HepG2 (cell line): ENCODE data around the gene TMEM223. TPM values are rescaled to one million over a fixed set of nuclear protein-coding genes. Genes with fewer than 3 reads are reported as not detected.

Experiments
- ATAD3A ChIP-seq: sonication (generic); formaldehyde crosslinking; IDR thresholded peaks from 2 replicates; pipeline ENCODE4 v1.4.0; 2020; ENCODE audit warnings: missing genetic modification reagents
- EEA1 ChIP-seq: sonication (generic); formaldehyde crosslinking; IDR thresholded peaks from 2 replicates; pipeline ENCODE4 v1.5.1; 2020; ENCODE audit warnings: mild to moderate bottlenecking, missing genetic modification reagents, borderline replicate concordance
- ETV5 ChIP-seq: IDR thresholded peaks from 2 replicates; pipeline ENCODE4 v1.6.1; 2018; ENCODE audit warnings: missing biosample characterization, missing genetic modification reagents, inconsistent platforms, borderline replicate concordance
- HNRNPLL ChIP-seq: fragments of 200-400 bp; formaldehyde crosslinking; IDR thresholded peaks from 2 replicates; pipeline ENCODE4 v1.6.1; 2017; ENCODE audit warnings: mild to moderate bottlenecking, low read depth, low read length; ENCODE audit not compliant: poor library complexity, severe bottlenecking
- NFIB ChIP-seq: sonication (generic); formaldehyde crosslinking; IDR thresholded peaks from 2 replicates; pipeline ENCODE4 v1.9.0; 2021; ENCODE audit warnings: missing genetic modification reagents, mild to moderate bottlenecking, borderline replicate concordance
- NKX3-1 ChIP-seq: sonication (generic); formaldehyde crosslinking; IDR thresholded peaks from 2 replicates; pipeline ENCODE4 v1.5.0; 2020; ENCODE audit warnings: missing genetic modification reagents
- PBX3 ChIP-seq: sonication (generic); formaldehyde crosslinking; IDR thresholded peaks from 2 replicates; pipeline ENCODE4 v1.8.1; 2023; ENCODE audit warnings: missing genetic modification reagents, inconsistent platforms, borderline replicate concordance
- RXRA ChIP-seq: sonication (generic); formaldehyde crosslinking; IDR thresholded peaks from 2 replicates; pipeline ENCODE4 v1.5.1; 2020; ENCODE audit warnings: missing genetic modification reagents
- SMAD9 ChIP-seq: sonication (generic); formaldehyde crosslinking; IDR thresholded peaks from 2 replicates; pipeline ENCODE4 v1.5.1; 2020; ENCODE audit warnings: mild to moderate bottlenecking, missing genetic modification reagents
- TEF ChIP-seq: sonication (generic); formaldehyde crosslinking; IDR thresholded peaks from 2 replicates; pipeline ENCODE4 v1.5.0; 2020; ENCODE audit warnings: missing genetic modification reagents
- TFDP2 ChIP-seq: sonication (generic); formaldehyde crosslinking; IDR thresholded peaks from 2 replicates; pipeline ENCODE4 v1.4.0; 2020; ENCODE audit warnings: missing genetic modification reagents
- TIGD3 ChIP-seq: sonication (generic); formaldehyde crosslinking; IDR thresholded peaks from 2 replicates; pipeline ENCODE4 v1.5.1; 2020; ENCODE audit warnings: mild to moderate bottlenecking, missing genetic modification reagents, borderline replicate concordance
- ZBTB44 ChIP-seq: sonication (generic); formaldehyde crosslinking; IDR thresholded peaks from 2 replicates; pipeline ENCODE4 v1.4.0; 2020; ENCODE audit warnings: missing genetic modification reagents
- ZNF20 ChIP-seq: sonication (generic); formaldehyde crosslinking; IDR thresholded peaks from 2 replicates; pipeline ENCODE4 v1.4.0; 2020; ENCODE audit warnings: mild to moderate bottlenecking, moderate library complexity, missing genetic modification reagents
- ZNF251 ChIP-seq: sonication (generic); formaldehyde crosslinking; IDR thresholded peaks from 2 replicates; pipeline ENCODE4 v1.9.0; 2021; ENCODE audit warnings: mild to moderate bottlenecking, missing genetic modification reagents
- ZNF282 ChIP-seq: fragments of 450-650 bp; IDR thresholded peaks from 2 replicates; pipeline ENCODE4 v1.6.1; 2018; ENCODE audit not compliant: partially characterized antibody
- ZNF503 ChIP-seq: sonication (generic); formaldehyde crosslinking; IDR thresholded peaks from 2 replicates; pipeline ENCODE4 v1.4.0; 2020; ENCODE audit warnings: missing genetic modification reagents
- ZNF720 ChIP-seq: sonication (generic); formaldehyde crosslinking; IDR thresholded peaks from 2 replicates; pipeline ENCODE4 v1.4.0; 2020; ENCODE audit warnings: missing genetic modification reagents
- ZNF891 ChIP-seq: sonication (generic); formaldehyde crosslinking; IDR thresholded peaks from 2 replicates; pipeline ENCODE4 v1.5.0; 2020; ENCODE audit warnings: mild to moderate bottlenecking, missing genetic modification reagents
- ZSCAN29 ChIP-seq: sonication (generic); formaldehyde crosslinking; conservative IDR thresholded peaks from 2 replicates; pipeline ENCODE4 v1.4.0; 2020; ENCODE audit warnings: mild to moderate bottlenecking, missing genetic modification reagents
- ZSCAN9 ChIP-seq: IDR thresholded peaks from 2 replicates; pipeline ENCODE4 v1.6.1; 2016; ENCODE audit warnings: borderline replicate concordance
- polyA plus RNA-seq, 8 experiments: library from polyadenylated mRNA; depleted of rRNA in 3 of 8; stranded (reverse) in 7 of 8; unstranded in 1 of 8; fragments of >200 nt; fragmentation: Illumina TruSeq in 4 of 8; extraction: Trizol in 4 of 8; gene quantifications; 2 replicates each; pipeline versions ENCODE4 v1.2.1 to v1.2.3, GENCODE V29; 2011 to 2016; ENCODE audit warnings: low read depth in 4 of 8, missing spikeins in 1 of 8, mixed read lengths in 1 of 8; ENCODE audit not compliant: insufficient read depth in 1 of 8
- total RNA-seq, 5 experiments: library from RNA; depleted of rRNA; stranded (reverse); fragments of >200 nt; fragmentation: Illumina TruSeq; extraction: Trizol; gene quantifications; 2 replicates each; pipeline ENCODE4 v1.2.3, GENCODE V29; 2016; ENCODE audit warnings: low read depth in 1 of 5

TMEM223 gene
- total and polyA plus RNA-seq, 2 of the 13 experiments (the other 11 are each of a cell fraction or from before 2014, with no cell fraction given) = 19.5 to 24.9 TPM

GRCh38 chr11:62787005-62787759 lies 4.6 kb downstream of the TMEM223 start, which contains the start of gene TMEM179B (continued):
- TF ChIP-seq TIGD3 (CRISPR knock-in tag) (0 out of 2 replicates have a peak, but pooled peaks have one; percentile 55), ZNF282 (no peak), ZNF503 (CRISPR knock-in tag) (peak; percentile 47; the same call in 1 of the 2 replicates), ZNF720 (CRISPR knock-in tag) (no peak), SMAD9 (CRISPR knock-in tag) (0 out of 2 replicates have a peak, but pooled peaks have one; percentile 81), NFIB (no peak), TFDP2 (CRISPR knock-in tag) (peak; percentile 81), ETV5 (CRISPR knock-in tag) (peak; percentile 75), TEF (CRISPR knock-in tag) (no peak), RXRA (peak; percentile 82), ZSCAN29 (peak; percentile 72), ZBTB44 (CRISPR knock-in tag) (peak; percentile 90; the same call in 1 of the 2 replicates), ZNF891 (CRISPR knock-in tag) (peak; percentile 70), HNRNPLL (peak; percentile 60), ZSCAN9 (CRISPR knock-in tag) (peak; percentile 72; the same call in 1 of the 2 replicates), ATAD3A (peak; percentile 5; the same call in 1 of the 2 replicates), NKX3-1 (CRISPR knock-in tag) (peak; percentile 59; the same call in 1 of the 2 replicates), ZNF251 (peak; percentile 53; the same call in 1 of the 2 replicates), PBX3 (0 out of 2 replicates have a peak, but pooled peaks have one; percentile 37), ZNF20 (CRISPR knock-in tag) (no peak), EEA1 (CRISPR knock-in tag) (peak; percentile 96)
